HEK293 (cell line): Measurements from ENCODE around the gene MYLK2.

Source experiments
- CTCF ChIA-PET: fragments of 350-600 bp; formaldehyde crosslinking; extraction: SDS; loops from one replicate; lab custom pipeline; 2021; ENCODE audit warnings: antibody characterized with exemption; lab: Yijun Ruan, JAX
- POLR2A ChIA-PET: fragments of 300-600 bp; formaldehyde crosslinking; extraction: SDS; loops from one replicate; lab custom pipeline; 2020; ENCODE audit warnings: antibody characterized with exemption, inconsistent platforms; lab: Yijun Ruan, JAX
- H3K27ac ChIP-seq: fragments of 200-500 bp; sonication (Bioruptor generic); 2 replicates; pipeline ENCODE4 v1.5.1; 2014; ENCODE audit warnings: low read depth, low read length, control low read depth, inconsistent platforms; ENCODE audit errors: extremely low read depth
- H3K36me3 ChIP-seq, 2 experiments: fragments of 200-500 bp in 1 of 2; sonication (Bioruptor generic) in 1 of 2; 1 replicate in 1 of 2; 2 replicates in 1 of 2; pipeline ENCODE4 v1.5.1; 2014 to 2017; ENCODE audit warnings: inconsistent platforms in 2 of 2, low read length in 2 of 2; ENCODE audit not compliant: control insufficient read depth in 2 of 2, insufficient read depth in 1 of 2
- H3K4me1 ChIP-seq: fragments of 200-500 bp; sonication (Bioruptor generic); 2 replicates; pipeline ENCODE4 v1.5.1; 2014; ENCODE audit warnings: mild to moderate bottlenecking, low read length, inconsistent platforms; ENCODE audit not compliant: control insufficient read depth, insufficient read depth
- H3K4me3 ChIP-seq: 2 replicates; pipeline ENCODE4 v1.5.1; 2011; ENCODE audit warnings: low read depth, mild to moderate bottlenecking, control low read depth, low read length, moderate library complexity
- H3K9me3 ChIP-seq: fragments of 200-500 bp; sonication (Bioruptor generic); 2 replicates; pipeline ENCODE4 v1.5.1; 2014; ENCODE audit warnings: low read depth, low read length, inconsistent platforms; ENCODE audit not compliant: control insufficient read depth, insufficient read depth
- BCL11B ChIP-seq: fragments of 450-650 bp; formaldehyde crosslinking; IDR thresholded peaks from 2 replicates; pipeline ENCODE4 v1.5.1; 2016; ENCODE audit warnings: low read depth, missing biosample characterization, missing genetic modification characterization
- GFI1B ChIP-seq: fragments of 450-650 bp; formaldehyde crosslinking; IDR thresholded peaks from 2 replicates; pipeline ENCODE4 v1.5.1; 2016; ENCODE audit warnings: missing biosample characterization, missing genetic modification characterization
- MYNN ChIP-seq: fragments of 450-650 bp; formaldehyde crosslinking; IDR thresholded peaks from 2 replicates; pipeline ENCODE4 v1.5.1; 2016; ENCODE audit warnings: missing biosample characterization, missing genetic modification characterization, borderline replicate concordance
- SP3 ChIP-seq: fragments of 450-650 bp; formaldehyde crosslinking; IDR thresholded peaks from 2 replicates; pipeline ENCODE4 v1.5.1; 2016; ENCODE audit warnings: missing biosample characterization, missing genetic modification characterization
- ZBTB1 ChIP-seq: fragments of 450-650 bp; formaldehyde crosslinking; IDR thresholded peaks from 2 replicates; pipeline ENCODE4 v1.5.1; 2016; ENCODE audit warnings: missing biosample characterization, missing genetic modification characterization
- ZFHX2 ChIP-seq: fragments of 450-650 bp; formaldehyde crosslinking; conservative IDR thresholded peaks from 2 replicates; pipeline ENCODE4 v1.5.1; 2016; ENCODE audit warnings: missing biosample characterization, missing genetic modification characterization
- ZNF169 ChIP-seq: fragments of 450-650 bp; formaldehyde crosslinking; IDR thresholded peaks from 2 replicates; pipeline ENCODE4 v1.5.1; 2016; ENCODE audit warnings: missing biosample characterization, missing genetic modification characterization
- ZNF174 ChIP-seq: fragments of 450-650 bp; formaldehyde crosslinking; IDR thresholded peaks from 2 replicates; pipeline ENCODE4 v1.5.0; 2017; ENCODE audit warnings: missing biosample characterization, mild to moderate bottlenecking, missing genetic modification characterization
- ZNF184 ChIP-seq: fragments of 450-650 bp; IDR thresholded peaks from 2 replicates; pipeline ENCODE4 v1.5.1; 2018; ENCODE audit warnings: missing biosample characterization, mild to moderate bottlenecking, missing genetic modification characterization
- ZNF19 ChIP-seq: fragments of 450-650 bp; formaldehyde crosslinking; IDR thresholded peaks from 2 replicates; pipeline ENCODE4; 2016; ENCODE audit warnings: missing biosample characterization, missing genetic modification characterization, low read depth
- ZNF214 ChIP-seq: fragments of 450-650 bp; formaldehyde crosslinking; IDR thresholded peaks from 2 replicates; pipeline ENCODE4 v1.5.1; 2017; ENCODE audit warnings: missing biosample characterization, mild to moderate bottlenecking, missing genetic modification characterization, borderline replicate concordance
- ZNF324 ChIP-seq: fragments of 450-650 bp; formaldehyde crosslinking; IDR thresholded peaks from 2 replicates; pipeline ENCODE4 v1.5.1; 2016; ENCODE audit warnings: missing biosample characterization, missing genetic modification characterization
- ZNF37A ChIP-seq: fragments of 450-650 bp; IDR thresholded peaks from 2 replicates; pipeline ENCODE4 v1.5.1; 2018; ENCODE audit warnings: missing biosample characterization, missing genetic modification characterization
- ZNF433 ChIP-seq: fragments of 450-650 bp; formaldehyde crosslinking; IDR thresholded peaks from 2 replicates; pipeline ENCODE4 v1.5.1; 2016; ENCODE audit warnings: missing biosample characterization, missing genetic modification characterization, low read depth
- ZNF473 ChIP-seq: fragments of 450-650 bp; formaldehyde crosslinking; IDR thresholded peaks from 2 replicates; pipeline ENCODE4 v1.5.1; 2017; ENCODE audit warnings: missing biosample characterization, missing genetic modification characterization
- ZNF530 ChIP-seq: fragments of 450-650 bp; formaldehyde crosslinking; IDR thresholded peaks from 2 replicates; pipeline ENCODE4 v1.5.1; 2016; ENCODE audit warnings: low read depth, missing biosample characterization, missing genetic modification characterization
- ZNF785 ChIP-seq: fragments of 450-650 bp; formaldehyde crosslinking; IDR thresholded peaks from 2 replicates; pipeline ENCODE4 v1.5.1; 2016; ENCODE audit warnings: missing biosample characterization, missing genetic modification characterization
- TF ChIP-seq, protein P1 (sequence below): fragments of 450-650 bp; formaldehyde crosslinking; IDR thresholded peaks from 2 replicates; pipeline ENCODE4 v1.5.1; 2016; ENCODE audit warnings: missing biosample characterization, missing genetic modification characterization
- TF ChIP-seq, protein P2 (sequence below): fragments of 450-650 bp; formaldehyde crosslinking; IDR thresholded peaks from 2 replicates; pipeline ENCODE4 v1.5.1; 2016; ENCODE audit warnings: missing biosample characterization, missing genetic modification characterization
- TF ChIP-seq, protein P3 (sequence below): fragments of 450-650 bp; formaldehyde crosslinking; optimal IDR thresholded peaks from 2 replicates; pipeline ENCODE3; 2016; ENCODE audit warnings: missing biosample characterization, mild to moderate bottlenecking, missing genetic modification characterization
- TF ChIP-seq, protein P4 (sequence below): fragments of 450-650 bp; IDR thresholded peaks from 2 replicates; pipeline ENCODE4 v1.5.1; 2018; ENCODE audit warnings: missing biosample characterization, mild to moderate bottlenecking, missing genetic modification characterization
- TF ChIP-seq, protein P5 (sequence below): fragments of 450-650 bp; formaldehyde crosslinking; IDR thresholded peaks from 2 replicates; pipeline ENCODE4 v1.5.1; 2017; ENCODE audit warnings: missing biosample characterization, missing genetic modification characterization
- TF ChIP-seq, protein P6 (sequence below): fragments of 450-650 bp; formaldehyde crosslinking; conservative IDR thresholded peaks from 2 replicates; pipeline ENCODE4 v1.5.1; 2016; ENCODE audit warnings: low read depth, missing biosample characterization, missing genetic modification characterization
- TF ChIP-seq, protein P7 (sequence below): sonication (generic); formaldehyde crosslinking; IDR thresholded peaks from 2 replicates; pipeline ENCODE4 v1.8.1; 2022; ENCODE audit warnings: mild to moderate bottlenecking, moderate library complexity, missing genetic modification reagents

The MYLK2 gene

DNA sequence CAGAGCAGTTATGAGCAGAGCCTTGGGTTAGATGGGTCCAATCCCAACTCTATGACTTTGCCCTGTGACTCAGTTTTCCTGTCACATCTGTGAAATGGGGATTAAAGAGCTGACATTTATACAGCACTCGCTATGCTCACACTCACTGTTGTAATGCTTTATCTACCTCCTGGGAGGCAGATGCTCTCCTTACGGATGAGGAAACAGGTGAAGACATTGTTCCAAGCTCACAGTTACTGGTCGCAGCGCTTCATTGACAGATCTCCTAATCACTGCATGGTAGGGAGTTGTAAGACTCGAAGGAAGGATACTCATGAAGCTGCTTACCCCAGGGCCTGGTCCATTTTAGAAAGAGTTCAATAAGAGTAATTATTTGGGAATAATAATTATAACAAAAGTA, 2.9 kb upstream of the MYLK2 start:
- CTCF ChIA-PET, result interaction anchor here (0.7 kb wide), 1 partner anchor 139 kb away, joined by 3 read pairs; no protein-coding TSS in a partner anchor
- no peak overlapping the region for H3K4me3 ChIP-seq
- no peaks in the 10 kb centered on the region for H3K9me3 ChIP-seq
- H3K4me1 ChIP-seq, result no peaks in the 10 kb centered on the region
- TF ChIP-seq ZNF433 (tag by site-specific recombination) (no peak), GFI1B (tag by site-specific recombination) (no peak), BCL11B (no peak), ZNF174 (no peak), ZNF169 (tag by site-specific recombination) (no peak), ZNF473 (tag by site-specific recombination) (no peak), ZNF37A (tag by site-specific recombination) (no peak), ZNF785 (no peak), ZNF19 (tag by site-specific recombination) (no peak), ZNF324 (tag by site-specific recombination) (no peak), MYNN (tag by site-specific recombination) (no peak), SP3 (tag by site-specific recombination) (no peak), ZNF214 (no peak), ZNF530 (no peak), ZNF184 (tag by site-specific recombination) (no peak)
- TF ChIP-seq, protein P1, sequence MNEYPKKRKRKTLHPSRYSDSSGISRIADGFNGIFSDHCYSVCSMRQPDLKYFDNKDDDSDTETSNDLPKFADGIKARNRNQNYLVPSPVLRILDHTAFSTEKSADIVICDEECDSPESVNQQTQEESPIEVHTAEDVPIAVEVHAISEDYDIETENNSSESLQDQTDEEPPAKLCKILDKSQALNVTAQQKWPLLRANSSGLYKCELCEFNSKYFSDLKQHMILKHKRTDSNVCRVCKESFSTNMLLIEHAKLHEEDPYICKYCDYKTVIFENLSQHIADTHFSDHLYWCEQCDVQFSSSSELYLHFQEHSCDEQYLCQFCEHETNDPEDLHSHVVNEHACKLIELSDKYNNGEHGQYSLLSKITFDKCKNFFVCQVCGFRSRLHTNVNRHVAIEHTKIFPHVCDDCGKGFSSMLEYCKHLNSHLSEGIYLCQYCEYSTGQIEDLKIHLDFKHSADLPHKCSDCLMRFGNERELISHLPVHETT (tag by site-specific recombination), result no peak
- TF ChIP-seq, protein P2, sequence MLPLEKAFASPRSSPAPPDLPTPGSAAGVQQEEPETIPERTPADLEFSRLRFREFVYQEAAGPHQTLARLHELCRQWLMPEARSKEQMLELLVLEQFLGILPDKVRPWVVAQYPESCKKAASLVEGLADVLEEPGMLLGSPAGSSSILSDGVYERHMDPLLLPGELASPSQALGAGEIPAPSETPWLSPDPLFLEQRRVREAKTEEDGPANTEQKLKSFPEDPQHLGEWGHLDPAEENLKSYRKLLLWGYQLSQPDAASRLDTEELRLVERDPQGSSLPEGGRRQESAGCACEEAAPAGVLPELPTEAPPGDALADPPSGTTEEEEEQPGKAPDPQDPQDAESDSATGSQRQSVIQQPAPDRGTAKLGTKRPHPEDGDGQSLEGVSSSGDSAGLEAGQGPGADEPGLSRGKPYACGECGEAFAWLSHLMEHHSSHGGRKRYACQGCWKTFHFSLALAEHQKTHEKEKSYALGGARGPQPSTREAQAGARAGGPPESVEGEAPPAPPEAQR (tag by site-specific recombination), result no peak
- TF ChIP-seq, protein P3, sequence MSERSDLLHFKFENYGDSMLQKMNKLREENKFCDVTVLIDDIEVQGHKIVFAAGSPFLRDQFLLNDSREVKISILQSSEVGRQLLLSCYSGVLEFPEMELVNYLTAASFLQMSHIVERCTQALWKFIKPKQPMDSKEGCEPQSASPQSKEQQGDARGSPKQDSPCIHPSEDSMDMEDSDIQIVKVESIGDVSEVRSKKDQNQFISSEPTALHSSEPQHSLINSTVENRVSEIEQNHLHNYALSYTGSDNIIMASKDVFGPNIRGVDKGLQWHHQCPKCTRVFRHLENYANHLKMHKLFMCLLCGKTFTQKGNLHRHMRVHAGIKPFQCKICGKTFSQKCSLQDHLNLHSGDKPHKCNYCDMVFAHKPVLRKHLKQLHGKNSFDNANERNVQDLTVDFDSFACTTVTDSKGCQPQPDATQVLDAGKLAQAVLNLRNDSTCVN, result no peak
- TF ChIP-seq, protein P4, sequence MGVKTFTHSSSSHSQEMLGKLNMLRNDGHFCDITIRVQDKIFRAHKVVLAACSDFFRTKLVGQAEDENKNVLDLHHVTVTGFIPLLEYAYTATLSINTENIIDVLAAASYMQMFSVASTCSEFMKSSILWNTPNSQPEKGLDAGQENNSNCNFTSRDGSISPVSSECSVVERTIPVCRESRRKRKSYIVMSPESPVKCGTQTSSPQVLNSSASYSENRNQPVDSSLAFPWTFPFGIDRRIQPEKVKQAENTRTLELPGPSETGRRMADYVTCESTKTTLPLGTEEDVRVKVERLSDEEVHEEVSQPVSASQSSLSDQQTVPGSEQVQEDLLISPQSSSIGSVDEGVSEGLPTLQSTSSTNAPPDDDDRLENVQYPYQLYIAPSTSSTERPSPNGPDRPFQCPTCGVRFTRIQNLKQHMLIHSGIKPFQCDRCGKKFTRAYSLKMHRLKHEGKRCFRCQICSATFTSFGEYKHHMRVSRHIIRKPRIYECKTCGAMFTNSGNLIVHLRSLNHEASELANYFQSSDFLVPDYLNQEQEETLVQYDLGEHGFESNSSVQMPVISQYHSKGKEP (tag by site-specific recombination), result no peak
- TF ChIP-seq, protein P5, sequence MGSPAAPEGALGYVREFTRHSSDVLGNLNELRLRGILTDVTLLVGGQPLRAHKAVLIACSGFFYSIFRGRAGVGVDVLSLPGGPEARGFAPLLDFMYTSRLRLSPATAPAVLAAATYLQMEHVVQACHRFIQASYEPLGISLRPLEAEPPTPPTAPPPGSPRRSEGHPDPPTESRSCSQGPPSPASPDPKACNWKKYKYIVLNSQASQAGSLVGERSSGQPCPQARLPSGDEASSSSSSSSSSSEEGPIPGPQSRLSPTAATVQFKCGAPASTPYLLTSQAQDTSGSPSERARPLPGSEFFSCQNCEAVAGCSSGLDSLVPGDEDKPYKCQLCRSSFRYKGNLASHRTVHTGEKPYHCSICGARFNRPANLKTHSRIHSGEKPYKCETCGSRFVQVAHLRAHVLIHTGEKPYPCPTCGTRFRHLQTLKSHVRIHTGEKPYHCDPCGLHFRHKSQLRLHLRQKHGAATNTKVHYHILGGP (tag by site-specific recombination), result no peak
- TF ChIP-seq, all 188 proteins: peak for 0
- Histone ChIP-seq H3K36me3 (peaks cover 0 to 7% of the 10 kb centered on the region in 2 experiments; a peak in 1 of 3 replicates), H3K27ac (no peak overlapping the region)
- POLR2A ChIA-PET, result no interaction called here

DNA sequence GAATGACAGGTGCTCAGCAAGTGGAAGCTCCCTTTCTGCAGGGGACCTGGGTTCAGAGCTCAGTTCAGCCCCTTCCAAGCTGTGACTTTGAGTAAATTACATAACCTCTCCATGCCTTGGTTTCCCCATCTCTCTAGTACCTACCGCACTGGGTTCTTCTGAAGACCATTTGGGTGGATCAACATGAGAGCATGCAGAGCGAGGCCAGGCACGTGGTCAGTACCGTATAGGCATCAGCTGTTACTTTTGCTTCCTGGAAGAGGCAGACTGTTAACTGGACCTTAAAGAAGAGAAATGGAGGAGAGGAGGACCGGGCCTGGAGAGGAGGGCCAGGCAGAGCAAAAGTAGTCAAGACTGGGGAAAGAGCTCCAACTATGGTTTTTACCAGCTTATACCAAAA, 1.7 kb upstream of the MYLK2 start:
- Histone ChIP-seq H3K4me3 (no peak overlapping the region), H3K9me3 (no peaks in the 10 kb centered on the region), H3K36me3 (no peaks in the 10 kb centered on the region), H3K4me1 (no peaks in the 10 kb centered on the region), H3K27ac (no peak overlapping the region)
- ChIA-PET CTCF (interaction anchor here (0.5 to 2.2 kb wide), 7 partner anchors 14 to 690 kb away, joined by 3 to 10 read pairs (median 4); no protein-coding TSS in a partner anchor), POLR2A (interaction anchor here (1.5 kb wide), 1 partner anchor 11 kb away, joined by 3 read pairs; no protein-coding TSS in a partner anchor)
- TF ChIP-seq, protein P6, sequence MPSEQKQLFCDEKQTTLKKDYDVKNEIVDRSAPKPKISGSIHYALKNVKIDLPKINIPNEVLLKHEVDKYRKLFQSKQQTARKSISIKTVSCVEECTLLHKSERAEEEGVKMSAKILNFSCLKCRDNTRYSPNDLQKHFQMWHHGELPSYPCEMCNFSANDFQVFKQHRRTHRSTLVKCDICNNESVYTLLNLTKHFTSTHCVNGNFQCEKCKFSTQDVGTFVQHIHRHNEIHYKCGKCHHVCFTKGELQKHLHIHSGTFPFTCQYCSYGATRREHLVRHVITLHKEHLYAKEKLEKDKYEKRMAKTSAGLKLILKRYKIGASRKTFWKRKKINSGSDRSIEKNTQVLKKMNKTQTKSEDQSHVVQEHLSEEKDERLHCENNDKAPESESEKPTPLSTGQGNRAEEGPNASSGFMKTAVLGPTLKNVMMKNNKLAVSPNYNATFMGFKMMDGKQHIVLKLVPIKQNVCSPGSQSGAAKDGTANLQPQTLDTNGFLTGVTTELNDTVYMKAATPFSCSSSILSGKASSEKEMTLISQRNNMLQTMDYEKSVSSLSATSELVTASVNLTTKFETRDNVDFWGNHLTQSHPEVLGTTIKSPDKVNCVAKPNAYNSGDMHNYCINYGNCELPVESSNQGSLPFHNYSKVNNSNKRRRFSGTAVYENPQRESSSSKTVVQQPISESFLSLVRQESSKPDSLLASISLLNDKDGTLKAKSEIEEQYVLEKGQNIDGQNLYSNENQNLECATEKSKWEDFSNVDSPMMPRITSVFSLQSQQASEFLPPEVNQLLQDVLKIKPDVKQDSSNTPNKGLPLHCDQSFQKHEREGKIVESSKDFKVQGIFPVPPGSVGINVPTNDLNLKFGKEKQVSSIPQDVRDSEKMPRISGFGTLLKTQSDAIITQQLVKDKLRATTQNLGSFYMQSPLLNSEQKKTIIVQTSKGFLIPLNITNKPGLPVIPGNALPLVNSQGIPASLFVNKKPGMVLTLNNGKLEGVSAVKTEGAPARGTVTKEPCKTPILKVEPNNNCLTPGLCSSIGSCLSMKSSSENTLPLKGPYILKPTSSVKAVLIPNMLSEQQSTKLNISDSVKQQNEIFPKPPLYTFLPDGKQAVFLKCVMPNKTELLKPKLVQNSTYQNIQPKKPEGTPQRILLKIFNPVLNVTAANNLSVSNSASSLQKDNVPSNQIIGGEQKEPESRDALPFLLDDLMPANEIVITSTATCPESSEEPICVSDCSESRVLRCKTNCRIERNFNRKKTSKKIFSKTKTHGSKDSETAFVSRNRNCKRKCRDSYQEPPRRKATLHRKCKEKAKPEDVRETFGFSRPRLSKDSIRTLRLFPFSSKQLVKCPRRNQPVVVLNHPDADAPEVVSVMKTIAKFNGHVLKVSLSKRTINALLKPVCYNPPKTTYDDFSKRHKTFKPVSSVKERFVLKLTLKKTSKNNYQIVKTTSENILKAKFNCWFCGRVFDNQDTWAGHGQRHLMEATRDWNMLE (tag by site-specific recombination), result no peak
- TF ChIP-seq, protein P7, sequence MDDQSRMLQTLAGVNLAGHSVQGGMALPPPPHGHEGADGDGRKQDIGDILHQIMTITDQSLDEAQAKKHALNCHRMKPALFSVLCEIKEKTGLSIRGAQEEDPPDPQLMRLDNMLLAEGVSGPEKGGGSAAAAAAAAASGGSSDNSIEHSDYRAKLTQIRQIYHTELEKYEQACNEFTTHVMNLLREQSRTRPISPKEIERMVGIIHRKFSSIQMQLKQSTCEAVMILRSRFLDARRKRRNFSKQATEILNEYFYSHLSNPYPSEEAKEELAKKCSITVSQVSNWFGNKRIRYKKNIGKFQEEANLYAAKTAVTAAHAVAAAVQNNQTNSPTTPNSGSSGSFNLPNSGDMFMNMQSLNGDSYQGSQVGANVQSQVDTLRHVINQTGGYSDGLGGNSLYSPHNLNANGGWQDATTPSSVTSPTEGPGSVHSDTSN (CRISPR knock-in tag), result no peak
- no peak for TF ChIP-seq ZFHX2
- TF ChIP-seq ZBTB1, result no peak
